ENCODE data around the gene PDS5A.

DNA sequence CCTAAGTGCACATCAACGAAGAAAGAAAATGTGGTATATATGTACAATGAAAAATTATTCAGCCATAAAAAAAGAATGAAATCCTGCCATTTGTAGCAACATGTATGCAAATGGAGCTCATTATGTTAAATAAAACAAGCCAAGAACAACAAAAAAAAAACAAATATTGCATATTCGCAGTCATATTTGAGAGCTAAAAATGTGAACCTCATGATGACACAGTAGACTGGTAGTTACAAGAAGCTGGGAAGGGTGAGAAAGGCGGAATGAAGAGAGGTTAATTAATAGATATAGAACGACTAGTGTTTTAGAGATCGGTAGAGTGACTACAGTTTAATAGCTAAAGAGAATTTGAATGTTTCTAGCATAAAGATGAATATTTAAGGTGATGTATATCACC lies 89.2 kb downstream of the PDS5A start:
- TF ChIP-seq, protein P1, sequence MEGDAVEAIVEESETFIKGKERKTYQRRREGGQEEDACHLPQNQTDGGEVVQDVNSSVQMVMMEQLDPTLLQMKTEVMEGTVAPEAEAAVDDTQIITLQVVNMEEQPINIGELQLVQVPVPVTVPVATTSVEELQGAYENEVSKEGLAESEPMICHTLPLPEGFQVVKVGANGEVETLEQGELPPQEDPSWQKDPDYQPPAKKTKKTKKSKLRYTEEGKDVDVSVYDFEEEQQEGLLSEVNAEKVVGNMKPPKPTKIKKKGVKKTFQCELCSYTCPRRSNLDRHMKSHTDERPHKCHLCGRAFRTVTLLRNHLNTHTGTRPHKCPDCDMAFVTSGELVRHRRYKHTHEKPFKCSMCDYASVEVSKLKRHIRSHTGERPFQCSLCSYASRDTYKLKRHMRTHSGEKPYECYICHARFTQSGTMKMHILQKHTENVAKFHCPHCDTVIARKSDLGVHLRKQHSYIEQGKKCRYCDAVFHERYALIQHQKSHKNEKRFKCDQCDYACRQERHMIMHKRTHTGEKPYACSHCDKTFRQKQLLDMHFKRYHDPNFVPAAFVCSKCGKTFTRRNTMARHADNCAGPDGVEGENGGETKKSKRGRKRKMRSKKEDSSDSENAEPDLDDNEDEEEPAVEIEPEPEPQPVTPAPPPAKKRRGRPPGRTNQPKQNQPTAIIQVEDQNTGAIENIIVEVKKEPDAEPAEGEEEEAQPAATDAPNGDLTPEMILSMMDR (conservative IDR thresholded peaks at IDR 0.05 in 1 of 2, IDR thresholded peaks at IDR 0.05 in 1 of 2; ENCODE audit: low read depth in 1 of 2, low read length in 2 of 2), result no peak
- no peak for TF ChIP-seq EZH2 (IDR thresholded peaks at IDR 0.05; ENCODE audit: low read length, missing control alignments)

Data from fibroblast of lung (primary cell).